ENCODE results near the gene CC2D2A.

- no peak for TF ChIP-seq CTCF (IDR thresholded peaks at IDR 0.05)
- TF ChIP-seq POLR2AphosphoS5 (IDR thresholded peaks at IDR 0.05) = no peak
- TF ChIP-seq EP300 (IDR thresholded peaks at IDR 0.05; ENCODE audit: low read depth) = no peak
- TF ChIP-seq POLR2A (IDR thresholded peaks at IDR 0.05) = no peak
Observed at GRCh38 chr4:15501941-15502340, 32.3 kb downstream of the CC2D2A start.

Data from transverse colon (tissue), 4 donors.